PFSK-1 (cell line): ENCODE measurements around the gene TRNP1.

Experiments
- FOXP2 ChIP-seq: optimal IDR thresholded peaks from 2 replicates; pipeline ENCODE3; 2011; ENCODE audit warnings: borderline replicate concordance, control low read depth, inconsistent platforms; ENCODE audit not compliant: insufficient read depth; ENCODE audit errors: extremely low read length, extremely low read depth
- POLR2AphosphoS5 ChIP-seq: IDR thresholded peaks from 2 replicates; pipeline ENCODE4 v1.6.1; 2012; ENCODE audit warnings: low read depth, mild to moderate bottlenecking, control low read depth, low read length, moderate library complexity
- REST ChIP-seq, 2 experiments: IDR thresholded peaks; 2 replicates each; pipeline versions ENCODE4 v1.6.1 to v1.8.0; 2011 to 2012; ENCODE audit warnings: low read depth in 2 of 2, low read length in 2 of 2, control low read depth in 1 of 2, inconsistent platforms in 1 of 2, mild to moderate bottlenecking in 1 of 2, moderate library complexity in 1 of 2; ENCODE audit not compliant: insufficient read depth in 1 of 2
- SIN3A ChIP-seq: IDR thresholded peaks from 2 replicates; pipeline ENCODE4 v1.6.1; 2012; ENCODE audit warnings: mild to moderate bottlenecking, low read length, moderate library complexity, borderline replicate concordance; ENCODE audit not compliant: insufficient read depth
- TAF1 ChIP-seq: IDR thresholded peaks from 2 replicates; pipeline ENCODE4 v1.6.1; 2012; ENCODE audit warnings: low read length, control low read depth, borderline replicate concordance; ENCODE audit not compliant: insufficient read depth

The TRNP1 gene

GRCh38 chr1:26996665-26997064 is 3.2 kb downstream of the TRNP1 start:
- no peak for TF ChIP-seq TAF1
- no peak for TF ChIP-seq FOXP2
- no peak for TF ChIP-seq SIN3A

DNA sequence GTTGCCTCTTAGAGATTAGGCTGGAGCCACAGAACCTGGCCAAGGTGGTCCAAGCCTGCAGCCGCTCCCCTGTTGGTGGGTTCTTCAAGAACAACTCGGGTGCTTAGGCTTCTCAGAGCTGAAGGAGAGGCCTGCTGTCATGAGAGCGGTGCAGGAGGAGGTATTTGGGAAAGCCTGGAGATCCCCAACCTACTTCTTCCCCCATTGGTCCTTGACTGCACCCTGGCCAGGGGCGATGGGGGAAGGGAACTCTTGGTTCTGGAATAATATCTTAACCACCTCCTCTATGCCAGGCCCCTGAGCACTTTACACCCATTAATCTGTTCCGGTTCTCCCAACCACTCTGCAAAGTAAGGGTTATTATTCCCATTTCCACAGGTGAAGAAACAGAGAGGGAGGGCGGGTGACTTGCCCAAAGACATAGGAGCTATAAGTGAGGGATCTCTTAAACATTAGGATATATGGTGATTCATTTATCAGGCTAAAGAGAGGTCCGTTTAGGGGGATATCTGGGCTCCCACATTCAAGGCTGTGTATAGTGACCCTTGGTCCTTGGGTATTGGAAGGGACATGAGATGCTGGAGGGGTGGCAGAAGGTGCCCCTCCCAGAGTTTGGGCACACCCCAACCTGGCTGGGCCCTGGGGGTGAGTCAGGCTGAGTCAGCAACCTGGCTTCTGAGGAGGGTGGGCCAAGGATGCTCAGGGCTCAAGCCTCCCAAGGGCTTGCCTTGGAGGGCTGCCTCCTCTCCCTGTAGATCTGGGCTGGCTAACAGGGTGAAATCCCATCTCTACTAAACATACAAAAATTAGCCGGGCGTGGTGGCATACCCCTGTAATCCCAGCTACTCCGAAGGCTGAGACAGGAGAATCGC is 5.2 kb downstream of the TRNP1 start:
- no peak for TF ChIP-seq POLR2AphosphoS5
- TF ChIP-seq FOXP2, result no peak
- no peak for TF ChIP-seq REST (IDR thresholded peaks at IDR 0.05; ENCODE audit: insufficient read depth in 1 of 2, low read depth in 2 of 2, low read length in 2 of 2)
- TF ChIP-seq SIN3A, result no peak
- TF ChIP-seq TAF1, result no peak

- TF ChIP-seq POLR2AphosphoS5, result no peak
These were observed 6.0 kb downstream of the TRNP1 start for GRCh38 chr1:26999440-26999987.

GRCh38 chr1:27000090-27000816 is 6.8 kb downstream of the TRNP1 start:
- no peak for TF ChIP-seq SIN3A
- TF ChIP-seq POLR2AphosphoS5, result no peak
- no peak for TF ChIP-seq REST (IDR thresholded peaks at IDR 0.05; ENCODE audit: insufficient read depth in 1 of 2, low read depth in 2 of 2, low read length in 2 of 2)
- TF ChIP-seq FOXP2, result no peak
- no peak for TF ChIP-seq TAF1

- no peak for TF ChIP-seq FOXP2
These were observed 7.4 kb downstream of the TRNP1 start for GRCh38 chr1:27000817-27001460.

DNA sequence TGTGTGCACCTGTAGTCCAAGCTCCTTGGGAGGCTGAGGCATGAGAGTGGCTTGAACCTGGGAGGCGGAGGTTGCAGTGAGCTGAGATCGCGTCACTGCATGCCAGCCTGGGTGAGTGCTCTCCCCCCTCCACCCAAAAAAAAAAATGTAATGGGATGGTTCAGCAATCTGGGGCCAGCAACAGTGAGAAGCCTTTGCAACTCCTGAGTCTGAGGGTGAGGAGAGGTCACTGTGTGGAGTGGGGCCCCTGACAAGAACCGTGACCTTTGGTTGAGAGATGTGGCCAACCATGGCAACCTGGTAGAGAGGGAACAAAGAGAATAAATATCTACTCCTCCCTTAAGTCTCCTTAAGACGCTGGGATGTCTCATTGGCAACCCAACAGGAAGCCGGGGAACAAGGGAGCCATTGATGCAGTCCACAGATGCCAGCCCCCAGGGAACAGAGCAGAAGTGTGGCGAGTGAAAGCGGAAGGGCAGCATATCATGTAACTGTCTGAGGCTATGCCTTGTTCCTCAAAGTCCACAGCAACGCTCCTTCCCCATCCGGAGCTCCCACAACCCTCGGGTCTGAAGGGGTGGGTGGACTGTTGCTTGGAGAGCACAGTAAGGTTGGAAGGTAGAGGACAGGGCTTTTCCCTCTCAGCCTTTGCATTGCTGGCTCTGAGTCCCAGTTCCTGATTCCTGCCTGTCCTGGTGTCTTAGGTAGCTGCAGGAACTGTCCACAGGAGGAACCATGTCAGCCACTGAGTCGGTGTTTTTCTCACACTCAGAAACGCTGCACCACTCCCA is 8.3 kb downstream of the TRNP1 start:
- TF ChIP-seq SIN3A (no peak), FOXP2 (no peak), POLR2AphosphoS5 (no peak), REST (IDR thresholded peaks at IDR 0.05; ENCODE audit: insufficient read depth in 1 of 2, low read depth in 2 of 2, low read length in 2 of 2) (no peak), TAF1 (no peak)
